IPS-18a (cell line): Measurements from ENCODE around the gene MROH8.
"Not testable (repeated sequence)": the region's sequence is repeated elsewhere in the genome, so short reads cannot be mapped to it uniquely, and the experiment has no call there.

ENCODE experiments used
- H3K27ac ChIP-seq: one replicate; pipeline ENCODE4 v1.5.1; 2013; ENCODE audit warnings: low read length
- H3K27me3 ChIP-seq: one replicate; pipeline ENCODE4 v1.6.1; 2013; ENCODE audit warnings: mild to moderate bottlenecking, low read length; ENCODE audit not compliant: control insufficient read depth, insufficient read depth
- H3K36me3 ChIP-seq: one replicate; pipeline ENCODE4 v1.6.1; 2013; ENCODE audit warnings: low read depth, low read length; ENCODE audit not compliant: control insufficient read depth
- H3K4me1 ChIP-seq: one replicate; pipeline ENCODE4 v1.6.1; 2013; ENCODE audit warnings: low read depth, low read length; ENCODE audit not compliant: control insufficient read depth
- H3K4me3 ChIP-seq: one replicate; pipeline ENCODE4 v1.5.1; 2013; ENCODE audit warnings: low read length
- H3K9ac ChIP-seq: one replicate; pipeline ENCODE4 v1.6.1; 2013; ENCODE audit warnings: mild to moderate bottlenecking, low read length, moderate library complexity
- H3K9me3 ChIP-seq: one replicate; pipeline ENCODE4 v1.6.1; 2013; ENCODE audit warnings: low read depth, low read length; ENCODE audit not compliant: control insufficient read depth

MROH8 gene

GRCh38 chr20:37166867-37167266, 12.5 kb downstream of the MROH8 start:
- Histone ChIP-seq H3K36me3 (no peaks in the 10 kb centered on the region), H3K27ac (no peak overlapping the region), H3K4me3 (no peak overlapping the region), H3K9ac (no peak overlapping the region), H3K4me1 (no peaks in the 10 kb centered on the region), H3K27me3 (no peaks in the 10 kb centered on the region), H3K9me3 (no peaks in the 10 kb centered on the region)

GRCh38 chr20:37165031-37165430, 14.3 kb downstream of the MROH8 start:
- Histone ChIP-seq H3K36me3 (no peaks in the 10 kb centered on the region), H3K9ac (no peak overlapping the region), H3K4me1 (no peaks in the 10 kb centered on the region), H3K4me3 (no peak overlapping the region), H3K27ac (no peak overlapping the region), H3K9me3 (no peaks in the 10 kb centered on the region), H3K27me3 (no peaks in the 10 kb centered on the region)

GRCh38 chr20:37163832-37164554, 15.4 kb downstream of the MROH8 start:
- Histone ChIP-seq H3K9me3 (no peaks in the 10 kb centered on the region), H3K36me3 (no peaks in the 10 kb centered on the region), H3K4me1 (no peaks in the 10 kb centered on the region), H3K27me3 (no peaks in the 10 kb centered on the region), H3K9ac (no peak overlapping the region), H3K4me3 (no peak overlapping the region), H3K27ac (no peak overlapping the region)

- Histone ChIP-seq H3K27ac (no peak overlapping the region), H3K4me3 (no peak overlapping the region), H3K9me3 (no peaks in the 10 kb centered on the region), H3K9ac (no peak overlapping the region), H3K27me3 (no peaks in the 10 kb centered on the region), H3K4me1 (no peaks in the 10 kb centered on the region), H3K36me3 (no peaks in the 10 kb centered on the region)
Observed at GRCh38 chr20:37162646-37163045, 16.7 kb downstream of the MROH8 start.

- no peaks in the 10 kb centered on the region for H3K4me1 ChIP-seq
- no peak overlapping the region for H3K9ac ChIP-seq
- no peak overlapping the region for H3K27ac ChIP-seq
- H3K9me3 ChIP-seq, result no peaks in the 10 kb centered on the region
- H3K36me3 ChIP-seq, result no peaks in the 10 kb centered on the region
- no peaks in the 10 kb centered on the region for H3K27me3 ChIP-seq
- H3K4me3 ChIP-seq, result no peak overlapping the region
Observed at GRCh38 chr20:37161830-37162549, 17.4 kb downstream of the MROH8 start.

DNA sequence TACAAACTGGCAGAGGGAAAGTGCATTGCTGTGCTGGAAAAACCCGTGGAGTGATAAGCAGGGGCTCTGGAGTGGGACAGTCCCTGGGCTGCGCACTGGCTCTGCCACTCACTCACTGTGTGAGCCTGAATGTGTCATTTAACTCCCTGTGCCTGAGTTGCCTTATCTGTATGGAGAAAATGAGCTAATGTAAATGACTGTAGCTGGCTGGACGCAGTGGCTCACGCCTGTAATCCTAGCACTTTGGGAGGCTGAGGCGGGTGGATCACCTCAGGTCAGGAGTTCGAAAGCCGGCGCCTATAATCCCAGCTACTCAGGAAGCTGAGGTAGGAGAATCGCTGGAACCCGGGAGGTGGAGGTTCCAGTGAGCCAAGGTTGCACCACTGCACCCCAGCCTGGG, 18.7 kb downstream of the MROH8 start:
- Histone ChIP-seq H3K9me3 (no peaks in the 10 kb centered on the region), H3K4me1 (no peaks in the 10 kb centered on the region), H3K9ac (no peak overlapping the region), H3K27me3 (no peaks in the 10 kb centered on the region), H3K36me3 (no peaks in the 10 kb centered on the region), H3K4me3 (no peak overlapping the region), H3K27ac (no peak overlapping the region)

DNA sequence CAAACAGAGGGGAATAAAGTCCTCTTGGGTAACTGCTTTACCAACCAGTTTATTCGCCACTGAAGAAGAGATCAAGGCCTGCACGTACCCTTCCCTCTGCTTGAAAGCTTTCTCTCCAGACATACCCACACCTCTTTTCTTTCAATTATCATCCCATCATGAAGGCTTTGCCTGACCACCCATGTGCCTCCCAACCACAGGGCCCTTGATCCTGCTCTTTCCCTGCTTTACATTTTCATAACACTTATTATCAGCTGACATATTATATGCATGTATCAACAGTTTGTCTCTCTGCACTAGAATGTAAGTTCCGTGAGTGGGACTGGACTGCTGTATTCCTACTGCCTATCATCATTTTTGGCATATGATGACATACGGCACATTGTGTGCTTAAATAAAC, 21.1 kb downstream of the MROH8 start:
- no peaks in the 10 kb centered on the region for H3K36me3 ChIP-seq
- H3K27ac ChIP-seq, result no peak overlapping the region
- no peak overlapping the region for H3K9ac ChIP-seq
- no peaks in the 10 kb centered on the region for H3K27me3 ChIP-seq
- no peak overlapping the region for H3K4me3 ChIP-seq
- no peaks in the 10 kb centered on the region for H3K4me1 ChIP-seq
- H3K9me3 ChIP-seq, result no peaks in the 10 kb centered on the region

- Histone ChIP-seq H3K36me3 (no peaks in the 10 kb centered on the region), H3K27me3 (no peaks in the 10 kb centered on the region), H3K4me1 (no peaks in the 10 kb centered on the region), H3K9ac (no peak overlapping the region), H3K27ac (no peak overlapping the region), H3K9me3 (no peaks in the 10 kb centered on the region), H3K4me3 (no peak overlapping the region)
Observed at GRCh38 chr20:37155987-37156386, 23.4 kb downstream of the MROH8 start.

- Histone ChIP-seq H3K4me3 (no peak overlapping the region), H3K27me3 (no peaks in the 10 kb centered on the region), H3K9me3 (no peaks in the 10 kb centered on the region), H3K27ac (no peak overlapping the region), H3K4me1 (no peaks in the 10 kb centered on the region), H3K36me3 (no peaks in the 10 kb centered on the region), H3K9ac (no peak overlapping the region)
Observed at GRCh38 chr20:37154684-37155298, 24.6 kb downstream of the MROH8 start.

DNA sequence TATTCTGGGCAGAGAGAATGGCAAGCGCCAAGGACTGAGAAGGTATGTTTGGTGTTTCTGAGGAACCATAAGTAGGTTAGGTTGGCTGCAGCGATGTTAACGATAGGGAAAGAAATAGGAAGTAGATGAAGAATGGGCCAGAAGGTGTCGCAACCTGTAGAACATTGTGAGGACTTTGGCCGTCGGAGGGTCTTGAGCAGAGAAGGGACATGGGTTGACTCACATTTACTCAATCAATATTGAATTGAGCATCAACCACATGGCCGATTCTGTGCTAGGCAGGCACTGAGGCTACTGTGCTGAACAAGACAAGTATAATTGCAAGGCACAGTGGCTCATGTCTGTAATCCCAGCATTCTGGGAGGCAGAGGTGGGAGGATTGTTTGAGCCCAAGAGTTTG, 27.1 kb downstream of the MROH8 start:
- Histone ChIP-seq H3K27me3 (no peaks in the 10 kb centered on the region), H3K4me3 (no peak overlapping the region), H3K36me3 (no peaks in the 10 kb centered on the region), H3K9me3 (no peaks in the 10 kb centered on the region), H3K9ac (no peak overlapping the region), H3K4me1 (no peaks in the 10 kb centered on the region), H3K27ac (no peak overlapping the region)

DNA sequence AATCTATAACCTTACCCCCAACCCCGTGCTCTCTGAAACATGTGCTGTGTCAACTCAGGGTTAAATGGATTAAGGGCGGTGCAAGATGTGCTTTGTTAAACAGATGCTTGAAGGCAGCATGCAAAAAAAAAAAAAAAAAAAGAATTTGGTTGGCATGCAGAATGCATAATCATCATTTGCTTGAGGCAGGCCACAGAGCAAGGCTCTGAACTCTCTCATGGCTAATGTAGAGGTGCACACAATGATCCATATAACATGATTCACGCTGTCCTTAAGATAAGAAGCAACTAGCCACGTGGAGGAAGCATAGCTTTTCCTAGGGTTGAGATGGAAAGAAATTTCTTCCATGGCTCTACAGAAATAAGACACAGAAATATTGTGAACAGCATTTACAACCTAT, 27.8 kb downstream of the MROH8 start:
- no peak overlapping the region for H3K4me3 ChIP-seq
- no peaks in the 10 kb centered on the region for H3K9me3 ChIP-seq
- no peaks in the 10 kb centered on the region for H3K36me3 ChIP-seq
- no peak overlapping the region for H3K9ac ChIP-seq
- no peaks in the 10 kb centered on the region for H3K4me1 ChIP-seq
- H3K27ac ChIP-seq, result no peak overlapping the region
- H3K27me3 ChIP-seq, result no peaks in the 10 kb centered on the region

DNA sequence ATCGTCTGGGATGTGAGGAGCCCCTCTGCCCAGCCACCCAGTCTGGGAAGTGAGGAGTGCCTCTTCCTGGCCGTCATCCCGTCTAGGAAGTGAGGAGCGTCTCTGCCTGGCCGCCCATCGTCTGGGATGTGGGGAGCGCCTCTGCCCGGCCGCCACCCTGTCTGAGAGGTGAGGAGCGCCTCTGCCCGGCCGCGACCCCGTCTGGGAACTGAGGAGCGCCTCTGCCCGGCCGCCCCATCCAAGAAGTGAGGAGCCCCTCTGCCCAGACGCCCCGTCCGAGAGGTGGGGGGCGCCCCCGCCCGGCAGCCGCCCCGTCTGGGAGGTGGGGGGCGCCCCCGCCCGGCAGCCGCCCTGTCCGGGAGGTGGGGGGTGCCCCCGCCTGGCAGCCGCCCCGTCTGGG, 28.5 kb downstream of the MROH8 start:
- not testable (repeated sequence) for H3K36me3 ChIP-seq, H3K27ac ChIP-seq, H3K4me3 ChIP-seq, H3K27me3 ChIP-seq, H3K9ac ChIP-seq, H3K4me1 ChIP-seq, H3K9me3 ChIP-seq
